ELR (cell line): ENCODE data around the gene USP17L21.
"Not testable (repeated sequence)": the region's sequence is repeated elsewhere in the genome, so short reads cannot be mapped to it uniquely, and the experiment has no call there.

Experiments
- DNase-seq: peaks from one replicate; pipeline ENCODE4 v3.0.0-alpha.2; 2015; ENCODE audit warnings: low read depth

The USP17L21 gene

GRCh38 chr4:9262572-9262971, at the start of gene USP17L21:
Gene USP17L21, plus strand, starts transcription at chr4:9262872. Its CDS starts 0 bp downstream, at chr4:9262872.
- DNase-seq: not testable (repeated sequence)

DNA sequence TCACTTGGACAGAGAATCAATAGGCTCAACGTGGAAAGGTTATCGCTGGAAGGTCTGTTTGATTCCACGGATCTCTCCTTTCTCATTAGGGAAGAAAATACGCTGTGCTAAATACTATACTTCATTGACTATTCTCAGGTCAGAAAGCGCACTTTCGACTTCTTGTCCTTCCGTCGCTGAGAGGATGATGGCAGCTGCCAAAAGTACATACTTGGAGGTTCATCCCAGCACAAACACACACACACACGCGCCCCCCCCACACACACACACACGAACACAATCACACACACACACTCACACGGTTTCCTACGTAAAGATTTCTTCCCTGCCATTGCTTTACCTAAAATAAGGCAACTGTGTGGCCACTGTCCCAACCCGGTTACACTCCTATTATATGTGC, 48.0 kb upstream of the USP17L21 start:
- not testable (repeated sequence) for DNase-seq

- not testable (repeated sequence) for DNase-seq
Observed at GRCh38 chr4:9215105-9215504, 47.6 kb upstream of the USP17L21 start, which contains the start of gene USP17L11. Gene USP17L11, plus strand, starts transcription at chr4:9215405. Its CDS starts 0 bp downstream, at chr4:9215405.

GRCh38 chr4:9219852-9220251, 42.8 kb upstream of the USP17L21 start, which contains the start of gene USP17L12:
Gene USP17L12, plus strand, starts transcription at chr4:9220152. Its CDS starts 0 bp downstream, at chr4:9220152.
- not testable (repeated sequence) for DNase-seq

DNA sequence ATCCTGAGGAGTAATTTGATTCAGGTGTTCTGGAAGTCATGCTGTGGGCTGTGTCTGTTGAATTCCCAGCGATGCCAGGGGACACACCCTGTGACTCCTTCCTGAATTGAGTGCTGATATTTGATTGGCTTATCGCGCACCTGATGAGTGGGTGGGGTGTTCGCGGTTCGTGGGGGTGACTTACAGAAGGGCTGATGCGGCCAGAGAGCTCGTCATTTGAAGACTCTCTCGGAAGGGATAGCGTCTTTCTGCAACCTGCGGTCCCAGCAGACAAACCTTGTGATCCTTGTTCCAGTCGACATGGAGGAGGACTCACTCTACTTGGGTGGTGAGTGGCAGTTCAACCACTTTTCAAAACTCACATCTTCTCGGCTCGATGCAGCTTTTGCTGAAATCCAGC, 38.1 kb upstream of the USP17L21 start, which contains the start of gene USP17L13:
Gene USP17L13, plus strand, starts transcription at position 301 of the 400 bp plus-strand sequence. Its CDS starts 0 bp downstream, at position 301.
- DNase-seq: not testable (repeated sequence)

- not testable (repeated sequence) for DNase-seq
Observed at GRCh38 chr4:9230249-9230648, 32.4 kb upstream of the USP17L21 start.

- not testable (repeated sequence) for DNase-seq
Observed at GRCh38 chr4:9234085-9234484, 28.6 kb upstream of the USP17L21 start, which contains the start of gene USP17L15. Gene USP17L15, plus strand, starts transcription at chr4:9234385. Its CDS starts 0 bp downstream, at chr4:9234385.

GRCh38 chr4:9238461-9238860, 24.2 kb upstream of the USP17L21 start:
- DNase-seq: not testable (repeated sequence)

DNA sequence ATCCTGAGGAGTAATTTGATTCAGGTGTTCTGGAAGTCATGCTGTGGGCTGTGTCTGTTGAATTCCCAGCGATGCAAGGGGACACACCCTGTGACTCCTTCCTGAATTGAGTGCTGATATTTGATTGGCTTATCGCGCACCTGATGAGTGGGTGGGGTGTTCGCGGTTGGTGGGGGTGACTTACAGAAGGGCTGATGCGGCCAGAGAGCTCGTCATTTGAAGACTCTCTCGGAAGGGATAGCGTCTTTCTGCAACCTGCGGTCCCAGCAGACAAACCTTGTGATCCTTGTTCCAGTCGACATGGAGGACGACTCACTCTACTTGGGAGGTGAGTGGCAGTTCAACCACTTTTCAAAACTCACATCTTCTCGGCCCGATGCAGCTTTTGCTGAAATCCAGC, 19.1 kb upstream of the USP17L21 start, which contains the start of gene USP17L17:
Gene USP17L17, plus strand, starts transcription at position 301 of the 400 bp plus-strand sequence. Its CDS starts 0 bp downstream, at position 301.
- DNase-seq: not testable (repeated sequence)

- DNase-seq: peak; percentile 0
Observed at GRCh38 chr4:9247953-9248680, 14.6 kb upstream of the USP17L21 start, which contains the start of gene USP17L18. Gene USP17L18, plus strand, starts transcription at chr4:9248630. Its CDS starts 0 bp downstream, at chr4:9248630.

DNA sequence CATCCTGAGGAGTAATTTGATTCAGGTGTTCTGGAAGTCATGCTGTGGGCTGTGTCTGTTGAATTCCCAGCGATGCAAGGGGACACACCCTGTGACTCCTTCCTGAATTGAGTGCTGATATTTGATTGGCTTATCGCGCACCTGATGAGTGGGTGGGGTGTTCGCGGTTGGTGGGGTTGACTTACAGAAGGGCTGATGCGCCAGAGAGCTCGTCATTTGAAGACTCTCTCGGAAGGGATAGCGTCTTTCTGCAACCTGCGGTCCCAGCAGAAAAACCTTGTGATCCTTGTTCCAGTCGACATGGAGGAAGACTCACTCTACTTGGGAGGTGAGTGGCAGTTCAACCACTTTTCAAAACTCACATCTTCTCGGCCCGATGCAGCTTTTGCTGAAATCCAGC, 9.6 kb upstream of the USP17L21 start, which contains the start of gene USP17L19:
Gene USP17L19, plus strand, starts transcription at position 301 of the 400 bp plus-strand sequence. Its CDS starts 0 bp downstream, at position 301.
- DNase-seq: not testable (repeated sequence)

DNA sequence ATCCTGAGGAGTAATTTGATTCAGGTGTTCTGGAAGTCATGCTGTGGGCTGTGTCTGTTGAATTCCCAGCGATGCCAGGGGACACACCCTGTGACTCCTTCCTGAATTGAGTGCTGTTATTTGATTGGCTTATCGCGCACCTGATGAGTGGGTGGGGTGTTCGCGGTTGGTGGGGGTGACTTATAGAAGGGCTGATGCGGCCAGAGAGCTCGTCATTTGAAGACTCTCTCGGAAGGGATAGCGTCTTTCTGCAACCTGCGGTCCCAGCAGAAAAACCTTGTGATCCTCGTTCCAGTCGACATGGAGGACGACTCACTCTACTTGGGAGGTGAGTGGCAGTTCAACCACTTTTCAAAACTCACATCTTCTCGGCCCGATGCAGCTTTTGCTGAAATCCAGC, 4.8 kb upstream of the USP17L21 start, which contains the start of gene USP17L20:
Gene USP17L20, plus strand, starts transcription at position 301 of the 400 bp plus-strand sequence. Its CDS starts 0 bp downstream, at position 301.
- DNase-seq: not testable (repeated sequence)

DNA sequence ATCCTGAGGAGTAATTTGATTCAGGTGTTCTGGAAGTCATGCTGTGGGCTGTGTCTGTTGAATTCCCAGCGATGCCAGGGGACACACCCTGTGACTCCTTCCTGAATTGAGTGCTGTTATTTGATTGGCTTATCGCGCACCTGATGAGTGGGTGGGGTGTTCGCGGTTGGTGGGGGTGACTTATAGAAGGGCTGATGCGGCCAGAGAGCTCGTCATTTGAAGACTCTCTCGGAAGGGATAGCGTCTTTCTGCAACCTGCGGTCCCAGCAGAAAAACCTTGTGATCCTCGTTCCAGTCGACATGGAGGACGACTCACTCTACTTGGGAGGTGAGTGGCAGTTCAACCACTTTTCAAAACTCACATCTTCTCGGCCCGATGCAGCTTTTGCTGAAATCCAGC, 4.6 kb downstream of the USP17L21 start, which contains the start of gene USP17L22:
Gene USP17L22, plus strand, starts transcription at position 301 of the 400 bp plus-strand sequence. Its CDS starts 0 bp downstream, at position 301.
- not testable (repeated sequence) for DNase-seq

DNA sequence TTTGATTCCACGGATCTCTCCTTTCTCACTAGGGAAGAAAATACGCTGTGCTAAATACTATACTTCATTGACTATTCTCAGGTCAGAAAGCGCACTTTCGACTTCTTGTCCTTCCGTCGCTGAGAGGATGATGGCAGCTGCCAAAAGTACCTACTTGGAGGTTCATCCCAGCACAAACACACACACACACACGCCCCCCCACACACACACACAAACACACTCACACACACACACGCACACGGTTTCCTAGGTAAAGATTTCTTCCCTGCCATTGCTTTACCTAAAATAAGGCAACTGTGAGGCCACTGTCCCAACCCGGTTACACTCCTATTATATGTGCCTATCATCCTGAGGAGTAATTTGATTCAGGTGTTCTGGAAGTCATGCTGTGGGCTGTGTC, 9.0 kb downstream of the USP17L21 start:
- DNase-seq: not testable (repeated sequence)
